22Rv1 (cell line): ENCODE data around the gene CDYL.

Experiments used
- H3K27ac ChIP-seq: fragments of 450-650 bp; 2 replicates; pipeline ENCODE4 v1.5.1; 2017
- CTCF ChIP-seq: fragments of 450-650 bp; IDR thresholded peaks from 2 replicates; pipeline ENCODE4 v1.5.1; 2017; ENCODE audit warnings: mild to moderate bottlenecking
- ZFX ChIP-seq: fragments of 450-650 bp; IDR thresholded peaks from 2 replicates; pipeline ENCODE4 v1.6.1; 2017; ENCODE audit warnings: antibody characterized with exemption, borderline replicate concordance

CDYL gene

GRCh38 chr6:4809999-4810918, 34.1 kb downstream of the CDYL start:
- TF ChIP-seq ZFX (no peak), CTCF (no peak)
- H3K27ac ChIP-seq = peak overlapping the region; percentile 38; the same call in 1 of the 2 replicates

GRCh38 chr6:4812068-4812467, 35.9 kb downstream of the CDYL start:
- TF ChIP-seq ZFX = no peak
- no peak for TF ChIP-seq CTCF
- H3K27ac ChIP-seq = no peak overlapping the region

GRCh38 chr6:4813055-4813454, 36.9 kb downstream of the CDYL start:
- H3K27ac ChIP-seq = no peak overlapping the region
- no peak for TF ChIP-seq CTCF
- TF ChIP-seq ZFX = no peak

GRCh38 chr6:4814212-4814611, 38.0 kb downstream of the CDYL start:
- H3K27ac ChIP-seq = no peak overlapping the region
- TF ChIP-seq ZFX (no peak), CTCF (no peak)

- TF ChIP-seq CTCF (no peak), ZFX (no peak)
- H3K27ac ChIP-seq = no peak overlapping the region
Measured at GRCh38 chr6:4814987-4815386, 38.8 kb downstream of the CDYL start.

- TF ChIP-seq CTCF (no peak), ZFX (no peak)
- H3K27ac ChIP-seq = no peak overlapping the region
Measured at GRCh38 chr6:4815584-4815983, 39.4 kb downstream of the CDYL start.

- no peak for TF ChIP-seq CTCF
- H3K27ac ChIP-seq = no peak overlapping the region
Measured at GRCh38 chr6:4816904-4817303, 40.7 kb downstream of the CDYL start.
